ENCODE measurements around the gene SLC66A2. TPM values are rescaled to one million over a fixed set of nuclear protein-coding genes. Genes with fewer than 3 reads are reported as not detected.

SLC66A2 gene
- total RNA-seq, 1 experiment from 2014 or later: 13.0 TPM

DNA sequence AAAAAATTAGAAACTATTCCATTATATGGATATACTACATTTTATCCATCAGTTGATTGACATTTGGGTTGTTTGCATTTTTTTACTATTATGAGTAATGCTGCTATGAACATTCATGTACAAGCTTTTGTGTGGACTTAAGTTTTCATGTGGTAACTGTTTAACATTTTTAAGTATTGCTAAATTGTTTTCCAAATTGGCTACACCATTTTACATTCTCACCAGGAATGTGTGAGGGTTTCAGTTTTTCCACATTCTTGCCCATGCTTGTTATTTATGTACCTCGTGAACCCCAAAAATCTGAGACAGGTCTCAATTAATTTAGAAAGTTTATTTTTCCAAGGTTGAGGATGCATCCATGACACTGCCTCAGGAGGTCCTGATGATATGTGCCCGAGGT lies 40.0 kb upstream of the SLC66A2 start:
- Histone ChIP-seq H2BK5ac (ENCODE audit: insufficient read length, low read length) (no peak overlapping the region), H3K79me2 (ENCODE audit: insufficient read depth, low read length) (peaks cover 11% of the 10 kb centered on the region; the same call in 1 of the 2 replicates), H3K56ac (ENCODE audit: insufficient read length, low read depth, low read length) (no peak overlapping the region), H2AFZ (ENCODE audit: low read length) (no peak overlapping the region), H2BK15ac (ENCODE audit: low read depth, low read length) (no peak overlapping the region), H3K4ac (ENCODE audit: low read depth, low read length) (no peak overlapping the region), H4K8ac (replicated peaks; ENCODE audit: insufficient read length, low read depth, low read length) (no peak overlapping the region), H3K4me2 (ENCODE audit: insufficient read depth, insufficient read length, low read length) (no peak overlapping the region), H3K4me1 (ENCODE audit: insufficient read depth, low read length) (peaks cover 7% of the 10 kb centered on the region; the same call in 1 of the 2 replicates), H4K91ac (ENCODE audit: insufficient read length, low read depth, low read length) (no peak overlapping the region), H3K27ac (ENCODE audit: insufficient read length, low read depth, low read length) (no peak overlapping the region), H3K23ac (ENCODE audit: insufficient read length, low read depth, low read length) (no peak overlapping the region), H3K27me3 (ENCODE audit: insufficient read depth, low read length) (no peaks in the 10 kb centered on the region), H2AK5ac (ENCODE audit: insufficient read length, low read length) (no peak overlapping the region), H4K5ac (ENCODE audit: insufficient read length, low read depth, low read length) (no peak overlapping the region), H2BK120ac (ENCODE audit: low read depth, low read length, poor library complexity, severe bottlenecking) (no peak overlapping the region), H3K79me1 (ENCODE audit: insufficient read depth, low read depth, low read length, poor library complexity, severe bottlenecking) (peaks cover 3% of the 10 kb centered on the region), H3K9ac (ENCODE audit: extremely low read depth, insufficient read length, low read length) (no peak overlapping the region), H3K23me2 (ENCODE audit: insufficient read length, low read depth, low read length, poor library complexity, severe bottlenecking) (peaks cover 8% of the 10 kb centered on the region), H2BK12ac (ENCODE audit: insufficient read length, low read depth, low read length) (no peak overlapping the region), H2BK20ac (ENCODE audit: low read depth, low read length, poor library complexity, severe bottlenecking) (no peak overlapping the region), H3K18ac (ENCODE audit: insufficient read length, low read depth, low read length) (no peak overlapping the region), H3K14ac (ENCODE audit: insufficient read depth, low read length) (no peak overlapping the region), H4K20me1 (ENCODE audit: control insufficient read depth, insufficient read depth, insufficient read length) (no peaks in the 10 kb centered on the region), H3K9me3 (ENCODE audit: control insufficient read depth, low read depth, low read length) (no peaks in the 10 kb centered on the region), H3T11ph (ENCODE audit: low read length) (no peak overlapping the region)
- peaks cover 38 to 40% of the 10 kb centered on the region in 2 experiments for H3K4me1 Mint-ChIP-seq
- WGBS (ENCODE audit: extremely low coverage, insufficient read length, low lambda C conversion rate): no CpG with 5 or more reads among the region's 2 CpGs
- TF ChIP-seq, protein P1, sequence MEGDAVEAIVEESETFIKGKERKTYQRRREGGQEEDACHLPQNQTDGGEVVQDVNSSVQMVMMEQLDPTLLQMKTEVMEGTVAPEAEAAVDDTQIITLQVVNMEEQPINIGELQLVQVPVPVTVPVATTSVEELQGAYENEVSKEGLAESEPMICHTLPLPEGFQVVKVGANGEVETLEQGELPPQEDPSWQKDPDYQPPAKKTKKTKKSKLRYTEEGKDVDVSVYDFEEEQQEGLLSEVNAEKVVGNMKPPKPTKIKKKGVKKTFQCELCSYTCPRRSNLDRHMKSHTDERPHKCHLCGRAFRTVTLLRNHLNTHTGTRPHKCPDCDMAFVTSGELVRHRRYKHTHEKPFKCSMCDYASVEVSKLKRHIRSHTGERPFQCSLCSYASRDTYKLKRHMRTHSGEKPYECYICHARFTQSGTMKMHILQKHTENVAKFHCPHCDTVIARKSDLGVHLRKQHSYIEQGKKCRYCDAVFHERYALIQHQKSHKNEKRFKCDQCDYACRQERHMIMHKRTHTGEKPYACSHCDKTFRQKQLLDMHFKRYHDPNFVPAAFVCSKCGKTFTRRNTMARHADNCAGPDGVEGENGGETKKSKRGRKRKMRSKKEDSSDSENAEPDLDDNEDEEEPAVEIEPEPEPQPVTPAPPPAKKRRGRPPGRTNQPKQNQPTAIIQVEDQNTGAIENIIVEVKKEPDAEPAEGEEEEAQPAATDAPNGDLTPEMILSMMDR (conservative IDR thresholded peaks at IDR 0.05): no peak
- H3K27me3 Mint-ChIP-seq (ENCODE audit: low read depth): no peaks in the 10 kb centered on the region; the same call in 1 of the 2 replicates
- H3K36me3 Mint-ChIP-seq (ENCODE audit: insufficient read depth in 1 of 3, low read depth in 3 of 3): peaks cover 4 to 6% (median 5%) of the 10 kb centered on the region in 3 experiments; a peak in 6 of 7 replicates
- no peaks in the 10 kb centered on the region; a peak in 1 of 5 replicates for H3K9me3 Mint-ChIP-seq
- H3K4me3 Mint-ChIP-seq: no peak overlapping the region
- no peak for DNase-seq
- H3K27ac Mint-ChIP-seq: no peak overlapping the region
